Vagina (tissue), 2 donors: ENCODE results near the gene ZBED5. TPM values are rescaled to one million over a fixed set of nuclear protein-coding genes. Genes with fewer than 3 reads are reported as not detected.

Experiments
- DNase-seq, 2 donors: peaks; one replicate each; pipeline ENCODE4 v3.0.0-alpha.2; 2017; ENCODE audit errors: extremely low spot score in 2 of 2
- H3K27ac ChIP-seq: fragments of 200-600 bp; sonication (generic); one replicate; pipeline ENCODE4 v1.5.1; 2019
- H3K27me3 ChIP-seq: fragments of 200-600 bp; sonication (generic); one replicate; pipeline ENCODE4 v1.5.1; 2019
- H3K36me3 ChIP-seq, 2 donors: fragments of 200-600 bp; sonication (generic); one replicate each; pipeline ENCODE4 v1.5.1; 2017 to 2019
- H3K4me1 ChIP-seq: fragments of 200-600 bp; sonication (generic); one replicate; pipeline ENCODE4 v1.5.1; 2019
- H3K4me3 ChIP-seq, 2 donors: fragments of 200-600 bp; sonication (generic); 1 replicate in 1 of 2; 2 replicates in 1 of 2; pipeline ENCODE4 v1.5.1; 2016 to 2019
- H3K9me3 ChIP-seq: fragments of 200-600 bp; sonication (generic); one replicate; pipeline ENCODE4 v1.5.1; 2019
- POLR2A ChIP-seq, 2 donors: fragments of 450-650 bp; IDR thresholded peaks; one replicate each; pipeline ENCODE4 v1.6.1; 2017; ENCODE audit warnings: antibody characterized with exemption in 2 of 2, mild to moderate bottlenecking in 2 of 2, moderate library complexity in 2 of 2
- POLR2AphosphoS5 ChIP-seq, 2 donors: sonication (generic); formaldehyde crosslinking; IDR thresholded peaks; one replicate each; pipeline ENCODE4 v1.9.0; 2017; ENCODE audit warnings: antibody characterized with exemption in 2 of 2, mild to moderate bottlenecking in 2 of 2, low read depth in 1 of 2; ENCODE audit not compliant: insufficient read depth in 1 of 2
- intact Hi-C: fragments of 100-400 bp; cut with DNase I; formaldehyde crosslinking; loops from one replicate; pipeline ENCODE4 v1.15.1; 2023
- total RNA-seq: library from RNA; depleted of rRNA; stranded (reverse); fragments of >200 nt; gene quantifications from one replicate; pipeline ENCODE4 v1.2.3, GENCODE V29; 2016
- TF ChIP-seq, protein P1 (sequence below), 3 experiments: fragments of 450-650 bp in 2 of 3; fragments of 200-600 bp in 1 of 3; sonication (generic) in 1 of 3; IDR thresholded peaks; one replicate each; pipeline ENCODE4 v1.5.1; 2017 to 2019; ENCODE audit warnings: antibody characterized with exemption in 3 of 3, mild to moderate bottlenecking in 2 of 3, moderate library complexity in 2 of 3

ZBED5 gene
- total RNA-seq, 1 donor from 2014 or later, result 40.8 TPM

GRCh38 chr11:10805741-10806140 is 52.1 kb downstream of the ZBED5 start:
- intact Hi-C loops, result loop anchor here (5.0 kb wide), 1 partner anchor 52 kb away; the partner anchor contains the start of gene ZBED5
- Histone ChIP-seq H3K4me1 (peaks cover 50% of the 10 kb centered on the region), H3K36me3 (peaks cover 8 to 64% of the 10 kb centered on the region in 2 donors), H3K27me3 (no peaks in the 10 kb centered on the region), H3K9me3 (no peaks in the 10 kb centered on the region), H3K27ac (no peak overlapping the region), H3K4me3 (no peak overlapping the region)
- DNase-seq, result no peak
- TF ChIP-seq POLR2AphosphoS5 (IDR thresholded peaks at IDR 0.05; ENCODE audit: insufficient read depth in 1 of 2, low read depth in 1 of 2) (no peak), POLR2A (IDR thresholded peaks at IDR 0.05) (no peak)
- TF ChIP-seq, protein P1, sequence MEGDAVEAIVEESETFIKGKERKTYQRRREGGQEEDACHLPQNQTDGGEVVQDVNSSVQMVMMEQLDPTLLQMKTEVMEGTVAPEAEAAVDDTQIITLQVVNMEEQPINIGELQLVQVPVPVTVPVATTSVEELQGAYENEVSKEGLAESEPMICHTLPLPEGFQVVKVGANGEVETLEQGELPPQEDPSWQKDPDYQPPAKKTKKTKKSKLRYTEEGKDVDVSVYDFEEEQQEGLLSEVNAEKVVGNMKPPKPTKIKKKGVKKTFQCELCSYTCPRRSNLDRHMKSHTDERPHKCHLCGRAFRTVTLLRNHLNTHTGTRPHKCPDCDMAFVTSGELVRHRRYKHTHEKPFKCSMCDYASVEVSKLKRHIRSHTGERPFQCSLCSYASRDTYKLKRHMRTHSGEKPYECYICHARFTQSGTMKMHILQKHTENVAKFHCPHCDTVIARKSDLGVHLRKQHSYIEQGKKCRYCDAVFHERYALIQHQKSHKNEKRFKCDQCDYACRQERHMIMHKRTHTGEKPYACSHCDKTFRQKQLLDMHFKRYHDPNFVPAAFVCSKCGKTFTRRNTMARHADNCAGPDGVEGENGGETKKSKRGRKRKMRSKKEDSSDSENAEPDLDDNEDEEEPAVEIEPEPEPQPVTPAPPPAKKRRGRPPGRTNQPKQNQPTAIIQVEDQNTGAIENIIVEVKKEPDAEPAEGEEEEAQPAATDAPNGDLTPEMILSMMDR (IDR thresholded peaks at IDR 0.05), result no peak

GRCh38 chr11:10803676-10804075 is 54.2 kb downstream of the ZBED5 start:
- DNase-seq, result no peak
- H3K4me1 ChIP-seq, result peaks cover 43% of the 10 kb centered on the region
- no peaks in the 10 kb centered on the region for H3K27me3 ChIP-seq
- H3K9me3 ChIP-seq, result no peaks in the 10 kb centered on the region
- H3K36me3 ChIP-seq, result peaks cover 13 to 84% of the 10 kb centered on the region in 2 donors
- intact Hi-C loops, result loop anchor here (5.0 kb wide), 1 partner anchor 1239 kb away; no protein-coding TSS in a partner anchor
- H3K4me3 ChIP-seq, result no peak overlapping the region
- TF ChIP-seq, protein P1 (IDR thresholded peaks at IDR 0.05), result no peak
- TF ChIP-seq POLR2AphosphoS5 (IDR thresholded peaks at IDR 0.05; ENCODE audit: insufficient read depth in 1 of 2, low read depth in 1 of 2) (no peak), POLR2A (IDR thresholded peaks at IDR 0.05) (no peak)
- H3K27ac ChIP-seq, result no peak overlapping the region

Other genes with a start within 250 kb of the ZBED5 start
- gene IRAG1, start 164.3 kb downstream of the ZBED5 start, total RNA-seq, result 18.2 TPM
- 20.6 TPM for gene CTR9, start 106.8 kb downstream of the ZBED5 start, total RNA-seq
- gene EIF4G2, start 49.1 kb downstream of the ZBED5 start, total RNA-seq, result 368 TPM